ENCODE results near the gene ALOX12. TPM values are rescaled to one million over a fixed set of nuclear protein-coding genes. Genes with fewer than 3 reads are reported as not detected.

Gene ALOX12
- total and polyA plus RNA-seq, 10 donors: 0.15 to 2.5 (median 1.2) TPM

GRCh38 chr17:6994118-6994598 is 1.7 kb upstream of the ALOX12 start:
- TF ChIP-seq CTCF (IDR thresholded peaks at IDR 0.05 in 8 of 11, conservative IDR thresholded peaks at IDR 0.05 in 3 of 11): no peak
- TF ChIP-seq POLR2AphosphoS5 (IDR thresholded peaks at IDR 0.05): no peak
- no peak for TF ChIP-seq POLR2A (IDR thresholded peaks at IDR 0.05)
- Histone ChIP-seq H3K36me3 (peaks cover 2 to 36% (median 19%) of the 10 kb centered on the region in 6 donors), H3K4me1 (peaks cover 0 to 20% (median 12%) of the 10 kb centered on the region in 6 donors), H3K27me3 (replicated peaks in 1 of 7) (no peaks in the 10 kb centered on the region), H3K4me3 (no peak overlapping the region), H3K9me3 (no peaks in the 10 kb centered on the region), H3K27ac (no peak overlapping the region)
- no peak for DNase-seq
- 72 to 84% (median 81%) methylated on average over 10 of the region's 10 CpGs for WGBS, 5 donors
- intact Hi-C loops (cut with DNase I; ENCODE audit: low total_unique reads): loop anchor here (10.0 kb wide), 1 partner anchor 149 kb away; no protein-coding TSS in a partner anchor

- intact Hi-C loops (cut with DNase I; ENCODE audit: low total_unique reads): loop anchor here (10.0 kb wide), 1 partner anchor 150 kb away; no protein-coding TSS in a partner anchor
- TF ChIP-seq POLR2A (IDR thresholded peaks at IDR 0.05) (no peak), POLR2AphosphoS5 (IDR thresholded peaks at IDR 0.05) (no peak)
- no peaks in the 10 kb centered on the region for H3K9me3 ChIP-seq
- H3K4me1 ChIP-seq: peaks cover 0 to 20% (median 12%) of the 10 kb centered on the region in 6 donors
- H3K36me3 ChIP-seq: peaks cover 2 to 42% (median 25%) of the 10 kb centered on the region in 6 donors
- no peaks in the 10 kb centered on the region for H3K27me3 ChIP-seq (replicated peaks in 1 of 7)
- no peak overlapping the region for H3K27ac ChIP-seq
- WGBS, 5 donors: 93 to 95% (median 94%) methylated on average over 9 of the region's 9 CpGs
- H3K4me3 ChIP-seq: no peak overlapping the region
- no peak for DNase-seq
Measured at GRCh38 chr17:6994666-6995256, 1.1 kb upstream of the ALOX12 start.

- TF ChIP-seq CTCF (IDR thresholded peaks at IDR 0.05 in 8 of 11, conservative IDR thresholded peaks at IDR 0.05 in 3 of 11) (no peak), POLR2AphosphoS5 (IDR thresholded peaks at IDR 0.05) (peak in 1 of 3 donors; percentile 27), POLR2A (IDR thresholded peaks at IDR 0.05) (no peak)
- H3K4me1 ChIP-seq: peaks cover 0 to 20% (median 12%) of the 10 kb centered on the region in 6 donors
- peaks cover 2 to 59% (median 41%) of the 10 kb centered on the region in 6 donors for H3K36me3 ChIP-seq
- no peak for DNase-seq
- H3K27me3 ChIP-seq (replicated peaks in 1 of 7): no peaks in the 10 kb centered on the region
- H3K4me3 ChIP-seq: peak overlapping the region in 4 of 8 donors; percentile 4 to 42 (median 22)
- H3K9me3 ChIP-seq: no peaks in the 10 kb centered on the region
- 73 to 79% (median 75%) methylated on average over 51 to 58 of the region's 58 CpGs for WGBS, 5 donors
- intact Hi-C loops (cut with DNase I; ENCODE audit: low total_unique reads): loop anchor here (10.0 kb wide), 1 partner anchor 152 kb away; no protein-coding TSS in a partner anchor
- no peak overlapping the region for H3K27ac ChIP-seq
Measured at GRCh38 chr17:6996256-6997011, 585 bp downstream of the ALOX12 start.

- 81 to 90% (median 88%) methylated on average over 8 of the region's 8 CpGs for WGBS, 5 donors
- intact Hi-C loops (cut with DNase I; ENCODE audit: low total_unique reads): loop anchor here (10.0 kb wide), 1 partner anchor 152 kb away; no protein-coding TSS in a partner anchor
Measured at GRCh38 chr17:6997171-6997570, 1.3 kb downstream of the ALOX12 start.

More at GRCh38 chr17:6997171-6997570, 1.3 kb downstream of the ALOX12 start:
- Histone ChIP-seq H3K27me3 (replicated peaks in 1 of 7) (no peaks in the 10 kb centered on the region), H3K4me3 (no peak overlapping the region), H3K27ac (no peak overlapping the region), H3K36me3 (peaks cover 2 to 66% (median 47%) of the 10 kb centered on the region in 6 donors), H3K9me3 (no peaks in the 10 kb centered on the region), H3K4me1 (peaks cover 0 to 20% (median 12%) of the 10 kb centered on the region in 6 donors)
- TF ChIP-seq POLR2A (IDR thresholded peaks at IDR 0.05) (no peak), CTCF (IDR thresholded peaks at IDR 0.05 in 8 of 11, conservative IDR thresholded peaks at IDR 0.05 in 3 of 11) (no peak), POLR2AphosphoS5 (IDR thresholded peaks at IDR 0.05) (no peak)
- DNase-seq: no peak

All from spleen (tissue), 11 donors.